ENCODE measurements around the gene KIAA0319L. TPM values are rescaled to one million over a fixed set of nuclear protein-coding genes. Genes with fewer than 3 reads are reported as not detected.

The KIAA0319L gene
- total RNA-seq, 1 experiment from 2014 or later = 72.6 TPM

DNA sequence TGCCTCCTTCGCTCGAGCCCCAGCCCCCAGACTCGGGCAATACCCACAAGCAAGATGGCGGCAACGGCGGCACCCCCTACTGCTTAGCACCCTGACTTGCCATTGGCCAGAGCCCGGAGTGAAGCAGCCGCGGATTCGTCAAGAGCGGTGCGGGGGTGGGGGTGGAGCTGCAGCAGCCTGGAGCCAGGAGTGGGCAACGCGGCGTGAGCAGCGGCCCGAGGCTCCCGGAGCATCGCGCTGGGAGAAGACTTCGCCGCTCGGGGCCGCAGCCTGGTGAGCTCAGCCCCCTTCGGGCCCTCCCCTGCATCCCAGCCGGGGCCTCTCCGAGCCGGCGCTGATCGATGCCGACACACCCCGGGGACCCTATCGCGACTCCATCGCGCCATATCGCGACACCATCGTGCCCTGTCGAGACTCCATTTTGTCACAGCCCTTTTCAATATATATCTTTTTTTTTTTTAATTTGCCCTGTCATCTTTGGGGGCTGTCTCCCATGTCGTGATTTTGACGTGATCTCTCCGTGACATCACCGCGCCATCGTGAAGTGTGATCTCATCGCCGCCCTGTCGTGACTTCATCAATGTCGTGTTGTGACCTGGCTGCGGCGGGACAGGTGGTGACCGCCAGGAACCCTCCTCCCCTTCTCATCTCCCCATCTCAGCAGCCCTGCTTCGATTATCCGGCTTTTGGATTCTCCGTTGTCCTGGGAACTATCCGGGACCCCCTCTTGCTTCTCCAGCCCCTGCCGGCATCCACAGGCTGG is 589 bp upstream of the KIAA0319L start, which contains the start of gene NCDN:
NCDN (plus strand) TSS at position 189 of the 763 bp plus-strand sequence; CDS start at position 581, 392 bp downstream.
- no peaks in the 10 kb centered on the region for H3K9me3 Mint-ChIP-seq (ENCODE audit: low read depth, unreplicated experiment)
- no peak for TF ChIP-seq CTCF (IDR thresholded peaks at IDR 0.05; ENCODE audit: unreplicated experiment)
- H3K27me3 Mint-ChIP-seq (ENCODE audit: unreplicated experiment) = no peaks in the 10 kb centered on the region
- BruUV-seq (replicated peaks) = TSS peak; percentile 72
- peak within 1 kb of the TSS; percentile 93 for H3K27ac Mint-ChIP-seq (ENCODE audit: unreplicated experiment)
- peaks cover 50% of the 10 kb centered on the region for H3K36me3 Mint-ChIP-seq (ENCODE audit: insufficient read depth, unreplicated experiment)
- H3K4me1 Mint-ChIP-seq (ENCODE audit: low read depth, unreplicated experiment) = peaks cover 23% of the 10 kb centered on the region
- peak; percentile 96 for DNase-seq
- CTCF ChIA-PET = interaction anchor here (0.6 to 2.6 kb wide), 5 partner anchors 15 to 212 kb away, joined by 3 to 20 read pairs (median 3); partner anchors contain the start of genes CLSPN and TFAP2E
- peak within 1 kb of the TSS; percentile 96 for H3K4me3 Mint-ChIP-seq (ENCODE audit: low read depth, unreplicated experiment)
- intact Hi-C loops (cut with micrococcal nuclease; ENCODE audit: unreplicated experiment) = loop anchor here (2.0 kb wide), 1 partner anchor 107 kb away; no protein-coding TSS in a partner anchor

DNA sequence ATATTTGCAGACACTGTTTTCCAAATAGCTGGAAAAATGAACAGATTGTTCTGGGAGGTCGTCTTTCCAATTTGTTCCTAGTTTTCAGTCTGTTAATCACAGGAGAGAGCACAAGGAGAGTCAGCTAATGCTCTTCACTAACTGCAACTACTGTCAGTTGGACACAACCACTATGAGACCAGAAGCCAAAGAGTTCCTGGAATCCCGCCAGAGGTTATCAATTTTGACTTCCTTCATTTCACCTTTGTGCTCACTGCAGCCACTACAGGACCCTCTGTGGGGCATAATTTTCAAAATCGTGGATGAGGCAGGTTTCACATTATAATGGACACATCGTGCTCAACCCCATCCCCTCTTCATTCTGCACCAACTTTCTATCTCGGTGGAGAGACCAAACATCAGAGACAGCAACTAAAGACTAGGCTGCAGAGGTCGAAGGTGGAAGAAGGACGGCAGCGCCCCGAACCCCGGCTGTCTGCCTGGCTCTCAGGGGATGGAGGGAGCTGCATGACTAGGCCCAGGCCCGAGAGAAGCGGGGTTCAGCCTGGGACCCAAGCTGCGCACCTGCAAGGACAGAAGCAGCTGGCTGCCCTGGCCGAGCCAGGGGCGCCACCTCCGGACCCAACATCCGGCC is 602 bp downstream of the KIAA0319L start:
- H3K27me3 Mint-ChIP-seq (ENCODE audit: unreplicated experiment) = no peaks in the 10 kb centered on the region
- no peak for DNase-seq
- peak overlapping the region; percentile 96 for H3K4me3 Mint-ChIP-seq (ENCODE audit: low read depth, unreplicated experiment)
- peak overlapping the region; percentile 93 for H3K27ac Mint-ChIP-seq (ENCODE audit: unreplicated experiment)
- H3K36me3 Mint-ChIP-seq (ENCODE audit: insufficient read depth, unreplicated experiment) = peaks cover 52% of the 10 kb centered on the region
- intact Hi-C loops (cut with micrococcal nuclease; ENCODE audit: unreplicated experiment) = loop anchor here (2.0 kb wide), 1 partner anchor 106 kb away; no protein-coding TSS in a partner anchor
- peaks cover 23% of the 10 kb centered on the region for H3K4me1 Mint-ChIP-seq (ENCODE audit: low read depth, unreplicated experiment)
- CTCF ChIA-PET = interaction anchor here (0.6 to 2.6 kb wide), 6 partner anchors 8 to 106 kb away, joined by 3 to 20 read pairs (median 3); partner anchors contain the start of gene TFAP2E
- TSS peak; percentile 24 for BruUV-seq (replicated peaks)
- H3K9me3 Mint-ChIP-seq (ENCODE audit: low read depth, unreplicated experiment) = no peaks in the 10 kb centered on the region
- no peak for TF ChIP-seq CTCF (IDR thresholded peaks at IDR 0.05; ENCODE audit: unreplicated experiment)

DNA sequence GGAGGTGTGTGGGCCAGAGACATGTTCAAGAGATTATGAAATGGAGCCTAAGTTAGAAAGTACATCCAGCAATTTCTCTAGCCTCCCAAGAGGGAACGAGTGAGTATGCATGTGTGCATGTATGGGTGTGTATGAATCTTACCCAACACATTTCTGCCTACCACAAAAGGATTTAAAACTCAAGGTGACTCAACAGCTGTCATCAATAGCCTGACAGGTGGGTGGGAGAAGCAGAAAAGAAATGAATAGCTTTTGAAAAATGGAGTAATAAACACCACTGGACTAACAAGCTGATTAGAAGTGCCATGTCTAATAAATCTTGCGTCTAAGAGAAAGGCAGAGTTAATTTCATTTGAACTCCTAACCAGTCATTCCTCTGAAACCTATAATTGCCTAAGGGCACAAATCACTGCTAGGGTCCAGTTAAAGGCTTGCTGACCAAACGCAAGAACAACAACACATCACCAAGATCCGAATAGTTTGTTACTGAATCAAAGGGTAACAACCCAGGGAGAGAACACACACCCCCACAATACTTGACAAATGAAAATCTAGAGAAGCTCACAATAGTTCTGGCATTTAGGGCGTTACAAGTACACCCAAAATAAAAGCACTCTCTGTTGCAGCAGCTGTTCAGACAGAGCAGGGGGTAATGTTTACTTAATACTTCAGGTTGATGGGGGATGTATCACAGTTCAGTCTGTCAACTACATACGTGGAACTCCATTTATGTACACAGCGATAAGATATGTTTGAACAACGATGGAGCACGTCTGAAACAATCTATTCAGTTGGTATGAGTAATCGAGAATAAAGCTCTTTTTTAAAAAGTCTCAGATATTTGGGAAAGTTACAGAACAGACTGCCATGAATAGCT is 1.4 kb downstream of the KIAA0319L start:
- CTCF ChIA-PET = interaction anchor here (0.6 to 2.6 kb wide), 6 partner anchors 9 to 160 kb away, joined by 3 to 20 read pairs (median 3); no protein-coding TSS in a partner anchor
- Mint-ChIP-seq H3K4me3 (ENCODE audit: low read depth, unreplicated experiment) (peak overlapping the region; percentile 96), H3K4me1 (ENCODE audit: low read depth, unreplicated experiment) (peaks cover 23% of the 10 kb centered on the region), H3K36me3 (ENCODE audit: insufficient read depth, unreplicated experiment) (peaks cover 56% of the 10 kb centered on the region), H3K27ac (ENCODE audit: unreplicated experiment) (peak overlapping the region; percentile 93), H3K27me3 (ENCODE audit: unreplicated experiment) (no peaks in the 10 kb centered on the region), H3K9me3 (ENCODE audit: low read depth, unreplicated experiment) (no peaks in the 10 kb centered on the region)
- no peak for DNase-seq
- intact Hi-C loops (cut with micrococcal nuclease; ENCODE audit: unreplicated experiment) = loop anchor here (2.0 kb wide), 1 partner anchor 105 kb away; no protein-coding TSS in a partner anchor
- TF ChIP-seq CTCF (IDR thresholded peaks at IDR 0.05; ENCODE audit: unreplicated experiment) = no peak
- no TSS peak for BruUV-seq (replicated peaks)

DNA sequence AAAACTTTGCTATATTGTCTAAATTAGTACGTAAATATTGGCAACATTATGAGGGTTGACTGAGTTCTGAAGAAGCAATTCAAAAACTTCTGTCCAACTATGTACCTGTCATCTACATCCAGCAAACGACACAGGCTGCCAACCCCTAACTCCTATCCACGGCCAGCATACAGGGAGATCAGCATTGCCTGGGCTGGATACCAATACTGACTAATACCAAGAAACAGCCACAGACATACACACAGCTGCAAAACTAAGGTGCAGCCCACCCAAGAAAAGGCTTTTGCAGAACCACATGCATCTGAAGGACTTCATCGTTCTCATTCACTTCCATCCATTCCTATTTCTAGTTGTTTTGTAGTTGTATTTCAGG is 2.0 kb downstream of the KIAA0319L start:
- peak overlapping the region; percentile 93 for H3K27ac Mint-ChIP-seq (ENCODE audit: unreplicated experiment)
- H3K4me1 Mint-ChIP-seq (ENCODE audit: low read depth, unreplicated experiment) = peaks cover 23% of the 10 kb centered on the region
- TF ChIP-seq CTCF (IDR thresholded peaks at IDR 0.05; ENCODE audit: unreplicated experiment) = no peak
- H3K36me3 Mint-ChIP-seq (ENCODE audit: insufficient read depth, unreplicated experiment) = peaks cover 56% of the 10 kb centered on the region
- no peaks in the 10 kb centered on the region for H3K9me3 Mint-ChIP-seq (ENCODE audit: low read depth, unreplicated experiment)
- BruUV-seq (replicated peaks) = no TSS peak
- CTCF ChIA-PET = interaction anchor here (1.7 kb wide), 1 partner anchor 10 kb away, joined by 10 read pairs; no protein-coding TSS in a partner anchor
- intact Hi-C loops (cut with micrococcal nuclease; ENCODE audit: unreplicated experiment) = no loop called here
- H3K4me3 Mint-ChIP-seq (ENCODE audit: low read depth, unreplicated experiment) = peak overlapping the region; percentile 96
- no peaks in the 10 kb centered on the region for H3K27me3 Mint-ChIP-seq (ENCODE audit: unreplicated experiment)
- DNase-seq = no peak

Measured in Calu3 (cell line).